WERI-Rb-1 (cell line): Measurements from ENCODE around the gene POMT2.

Experiments
- DNase-seq: peaks from one replicate; pipeline ENCODE4 v3.0.0-alpha.2; 2020
- H3K27ac ChIP-seq: fragments of 250-450 bp; sonication (Bioruptor Pico); 2 replicates; pipeline ENCODE4 v1.5.1; 2020; ENCODE audit warnings: mild to moderate bottlenecking, moderate library complexity
- H3K27me3 ChIP-seq: fragments of 250-450 bp; sonication (Bioruptor Pico); 2 replicates; pipeline ENCODE4 v1.5.1; 2021; ENCODE audit warnings: mild to moderate bottlenecking, low read depth, moderate library complexity; ENCODE audit not compliant: insufficient read depth, severe bottlenecking
- H3K36me3 ChIP-seq: fragments of 250-450 bp; sonication (Bioruptor Pico); 2 replicates; pipeline ENCODE4 v1.5.1; 2020; ENCODE audit warnings: mild to moderate bottlenecking, moderate library complexity
- H3K4me3 ChIP-seq: 2 replicates; pipeline ENCODE4 v1.5.1; 2011; ENCODE audit warnings: low read depth, mild to moderate bottlenecking, control low read depth, low read length
- H3K9me3 ChIP-seq: fragments of 250-450 bp; sonication (Bioruptor Pico); 2 replicates; pipeline ENCODE4 v1.5.1; 2021; ENCODE audit warnings: mild to moderate bottlenecking, moderate library complexity; ENCODE audit not compliant: severe bottlenecking
- CTCF ChIP-seq: IDR thresholded peaks from 2 replicates; pipeline ENCODE4 v1.5.1; 2011; ENCODE audit warnings: low read depth, mild to moderate bottlenecking, control low read depth, inconsistent platforms, low read length

Gene POMT2, protein sequence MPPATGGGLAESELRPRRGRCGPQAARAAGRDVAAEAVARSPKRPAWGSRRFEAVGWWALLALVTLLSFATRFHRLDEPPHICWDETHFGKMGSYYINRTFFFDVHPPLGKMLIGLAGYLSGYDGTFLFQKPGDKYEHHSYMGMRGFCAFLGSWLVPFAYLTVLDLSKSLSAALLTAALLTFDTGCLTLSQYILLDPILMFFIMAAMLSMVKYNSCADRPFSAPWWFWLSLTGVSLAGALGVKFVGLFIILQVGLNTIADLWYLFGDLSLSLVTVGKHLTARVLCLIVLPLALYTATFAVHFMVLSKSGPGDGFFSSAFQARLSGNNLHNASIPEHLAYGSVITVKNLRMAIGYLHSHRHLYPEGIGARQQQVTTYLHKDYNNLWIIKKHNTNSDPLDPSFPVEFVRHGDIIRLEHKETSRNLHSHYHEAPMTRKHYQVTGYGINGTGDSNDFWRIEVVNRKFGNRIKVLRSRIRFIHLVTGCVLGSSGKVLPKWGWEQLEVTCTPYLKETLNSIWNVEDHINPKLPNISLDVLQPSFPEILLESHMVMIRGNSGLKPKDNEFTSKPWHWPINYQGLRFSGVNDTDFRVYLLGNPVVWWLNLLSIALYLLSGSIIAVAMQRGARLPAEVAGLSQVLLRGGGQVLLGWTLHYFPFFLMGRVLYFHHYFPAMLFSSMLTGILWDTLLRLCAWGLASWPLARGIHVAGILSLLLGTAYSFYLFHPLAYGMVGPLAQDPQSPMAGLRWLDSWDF

DNA sequence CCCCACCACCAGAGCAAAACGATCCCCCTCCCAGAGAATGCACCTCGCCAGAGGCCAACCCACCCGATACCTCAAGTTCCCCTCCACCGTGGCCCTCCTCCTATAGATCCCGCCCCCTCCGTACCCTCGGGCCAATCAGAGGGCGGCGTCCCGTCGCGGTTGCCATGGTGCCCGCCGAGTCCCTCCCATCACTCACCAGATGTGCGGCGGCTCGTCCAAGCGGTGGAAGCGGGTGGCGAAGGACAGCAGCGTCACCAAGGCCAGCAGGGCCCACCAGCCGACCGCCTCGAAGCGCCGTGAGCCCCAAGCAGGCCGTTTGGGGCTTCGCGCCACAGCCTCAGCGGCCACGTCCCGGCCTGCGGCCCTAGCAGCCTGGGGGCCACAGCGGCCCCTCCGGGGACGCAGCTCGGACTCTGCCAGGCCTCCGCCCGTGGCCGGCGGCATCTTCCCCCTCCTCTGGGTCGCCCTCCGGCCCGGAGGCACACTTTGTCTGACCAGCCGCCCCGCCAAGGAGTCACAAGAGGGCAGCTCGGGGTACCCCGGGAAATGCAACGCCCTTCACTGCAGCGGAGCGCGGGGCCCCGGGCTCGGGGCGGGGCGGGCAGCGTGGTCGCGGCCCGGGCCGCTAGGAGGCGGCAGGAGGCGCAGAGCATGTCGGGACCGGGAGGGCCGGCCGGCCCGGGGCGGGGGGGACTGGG, at the start of gene POMT2:
TSS of gene POMT2 (minus strand) at position 646 of the 698 bp plus-strand sequence. CDS start at position 444, 202 bp downstream.
- H3K27me3 ChIP-seq, result no peaks in the 10 kb centered on the region
- peak within 1 kb of the TSS; percentile 67 for H3K4me3 ChIP-seq
- peak within 1 kb of the TSS; percentile 97 for H3K27ac ChIP-seq
- H3K9me3 ChIP-seq, result no peaks in the 10 kb centered on the region
- peak; percentile 32; the same call in 1 of the 2 replicates for TF ChIP-seq CTCF
- H3K36me3 ChIP-seq, result no peaks in the 10 kb centered on the region; the same call in 1 of the 2 replicates
- DNase-seq, result peak; percentile 94

GRCh38 chr14:77369285-77369684, 48.6 kb upstream of the POMT2 start:
- Histone ChIP-seq H3K9me3 (no peaks in the 10 kb centered on the region), H3K36me3 (no peaks in the 10 kb centered on the region), H3K4me3 (no peak overlapping the region), H3K27me3 (no peaks in the 10 kb centered on the region), H3K27ac (no peak overlapping the region)
- TF ChIP-seq CTCF, result no peak
- no peak for DNase-seq

GRCh38 chr14:77364146-77364545, 43.5 kb upstream of the POMT2 start:
- H3K27ac ChIP-seq, result no peak overlapping the region
- no peak for TF ChIP-seq CTCF
- no peaks in the 10 kb centered on the region for H3K9me3 ChIP-seq
- H3K27me3 ChIP-seq, result no peaks in the 10 kb centered on the region
- H3K36me3 ChIP-seq, result no peaks in the 10 kb centered on the region
- H3K4me3 ChIP-seq, result no peak overlapping the region
- DNase-seq, result no peak

- no peak for TF ChIP-seq CTCF
- no peak for DNase-seq
- H3K4me3 ChIP-seq, result no peak overlapping the region
- no peaks in the 10 kb centered on the region for H3K9me3 ChIP-seq
- no peak overlapping the region for H3K27ac ChIP-seq
- no peaks in the 10 kb centered on the region for H3K27me3 ChIP-seq
- H3K36me3 ChIP-seq, result no peaks in the 10 kb centered on the region
Measured at GRCh38 chr14:77359626-77360025, 38.9 kb upstream of the POMT2 start.

DNA sequence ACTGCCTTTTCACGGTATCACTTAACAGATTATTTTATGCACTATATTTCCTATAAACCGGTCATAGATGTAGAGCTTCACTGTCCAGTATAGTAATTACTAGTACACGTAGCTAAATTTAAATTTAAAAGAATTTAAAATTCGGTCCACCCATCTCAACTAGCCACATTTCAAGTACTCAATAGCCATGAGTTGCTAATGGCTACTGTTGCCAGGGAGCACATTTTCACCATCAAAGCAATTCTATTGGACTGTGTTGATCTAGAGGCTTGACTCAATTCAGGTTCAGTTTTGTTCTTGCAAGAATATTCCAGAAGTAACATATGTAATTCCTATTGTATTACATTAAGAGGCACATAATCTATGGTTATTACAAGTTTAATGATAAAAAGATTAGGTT, 36.2 kb upstream of the POMT2 start:
- Histone ChIP-seq H3K27me3 (no peaks in the 10 kb centered on the region), H3K27ac (no peak overlapping the region), H3K9me3 (no peaks in the 10 kb centered on the region), H3K4me3 (no peak overlapping the region), H3K36me3 (no peaks in the 10 kb centered on the region)
- TF ChIP-seq CTCF, result no peak
- DNase-seq, result no peak
